ENCODE results near the gene ANTKMT. TPM values are rescaled to one million over a fixed set of nuclear protein-coding genes. Genes with fewer than 3 reads are reported as not detected.
A peak's percentile ranks its signal among the peaks of the same experiment; 100 is the strongest.

ANTKMT gene
- total and polyA plus RNA-seq, 2 of the 4 experiments (the other 2 are of a cell fraction) = 7.3 to 16.2 TPM

DNA sequence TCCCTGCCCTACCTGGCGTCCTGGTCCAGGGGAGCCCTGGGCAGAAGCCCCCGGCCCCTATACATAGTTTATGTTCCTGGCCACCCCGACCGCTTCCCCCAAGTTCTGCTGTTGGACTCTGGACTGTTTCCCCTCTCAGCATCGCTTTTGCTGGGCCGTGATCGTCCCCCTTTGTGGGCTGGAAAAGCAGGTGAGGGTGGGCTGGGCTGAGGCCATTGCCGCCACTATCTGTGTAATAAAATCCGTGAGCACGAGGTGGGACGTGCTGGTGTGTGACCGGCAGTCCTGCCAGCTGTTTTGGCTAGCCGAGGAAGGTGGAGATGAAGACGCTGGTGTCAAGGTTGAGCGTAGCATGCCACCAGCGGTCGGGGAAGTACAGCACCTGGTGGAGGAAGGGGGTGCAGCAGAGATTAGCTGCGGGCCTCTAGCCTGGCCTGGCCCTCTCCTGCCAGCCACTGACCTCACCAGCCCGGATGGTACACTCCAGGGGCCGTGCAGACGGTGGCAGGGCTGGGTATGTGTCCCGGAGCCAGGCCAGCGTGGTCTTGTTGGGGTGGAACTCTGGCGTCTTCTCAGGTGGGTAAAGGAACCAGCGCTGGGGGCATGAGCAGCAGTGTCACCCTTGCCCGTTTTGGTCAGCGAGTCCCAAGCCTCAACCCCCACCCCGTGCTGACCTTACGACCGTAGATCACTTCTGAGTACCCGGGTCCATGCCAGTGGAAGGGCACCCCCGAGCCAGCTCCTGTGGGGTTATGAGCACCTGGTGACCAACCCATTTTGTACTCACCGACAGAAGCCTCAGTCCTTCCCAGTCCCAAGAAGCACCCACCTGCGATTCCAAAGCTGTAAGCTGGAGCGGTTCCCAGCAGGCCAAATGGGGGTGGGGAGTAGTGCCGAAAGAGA lies 38.2 kb upstream of the ANTKMT start (continued):
- TF ChIP-seq MXI1 (IDR thresholded peaks at IDR 0.05; ENCODE audit: borderline replicate concordance, low read depth, low read length) (no peak), CEBPB (IDR thresholded peaks at IDR 0.05; ENCODE audit: low read depth, low read length) (no peak)

DNA sequence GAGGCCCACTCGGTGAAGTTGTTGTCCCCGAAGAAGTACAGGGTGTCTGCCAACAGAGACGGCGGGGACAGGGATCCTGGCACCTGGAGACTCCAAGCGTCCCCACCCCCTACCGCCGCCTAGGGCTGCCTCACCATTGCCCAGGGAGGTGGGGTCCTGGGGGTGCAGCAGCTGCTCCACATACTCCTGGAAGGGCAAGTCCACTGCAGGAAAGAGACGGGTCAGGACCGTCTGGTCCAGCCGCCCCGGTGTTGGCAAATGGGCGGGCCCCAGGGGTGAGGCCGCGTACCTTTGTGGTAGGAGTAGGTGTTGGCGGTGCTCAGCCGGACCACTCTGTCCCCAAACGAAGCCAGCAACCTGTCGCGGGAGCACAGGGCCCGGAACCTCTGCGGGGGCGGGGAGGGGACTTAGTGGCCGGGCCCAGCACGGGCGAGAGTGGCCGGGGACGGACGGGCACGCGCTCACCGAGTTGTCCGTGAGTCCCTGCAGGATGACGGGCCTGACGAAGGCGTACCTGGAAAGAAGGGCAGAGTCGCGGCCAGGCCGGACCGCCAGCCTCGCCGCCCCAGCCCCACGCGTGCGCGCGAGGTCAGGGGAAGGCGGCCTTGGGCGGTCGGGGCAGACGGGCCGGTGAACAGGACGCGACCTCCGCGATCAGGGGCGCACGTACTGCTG lies 37.4 kb upstream of the ANTKMT start:
- Histone ChIP-seq H4K5ac (ENCODE audit: low read depth, low read length) (0 out of 2 replicates have a peak overlapping the region, but pooled peaks have one; percentile 32), H3K36me3 (ENCODE audit: control insufficient read depth, insufficient read depth, low read length) (peaks cover 41% of the 10 kb centered on the region), H4K91ac (ENCODE audit: insufficient read depth, low read depth, low read length) (no peak overlapping the region; the same call in 1 of the 2 replicates), H2BK15ac (ENCODE audit: low read depth, low read length) (no peak overlapping the region), H3K4me1 (ENCODE audit: control insufficient read depth, insufficient read depth, low read length) (peaks cover 20% of the 10 kb centered on the region), H3K23ac (ENCODE audit: low read depth, low read length) (no peak overlapping the region), H3K4me2 (ENCODE audit: low read depth, low read length) (peak overlapping the region; percentile 85), H4K8ac (ENCODE audit: low read depth in 2 of 2, low read length in 2 of 2) (peak overlapping the region; percentile 28 to 73; a peak in 2 of 4 replicates), H3K14ac (replicated peaks; ENCODE audit: low read depth, low read length) (no peak overlapping the region), H3K18ac (ENCODE audit: low read depth, low read length) (no peak overlapping the region), H3K79me1 (ENCODE audit: low read depth in 1 of 2, low read length in 2 of 2) (peaks cover 9 to 54% of the 10 kb centered on the region in 2 experiments; a peak in 3 of 4 replicates), H3K9ac (ENCODE audit: low read depth, low read length) (peak overlapping the region; percentile 72), H3K27ac (ENCODE audit: insufficient read depth, low read length) (peak overlapping the region; percentile 54), H3K27me3 (ENCODE audit: control insufficient read depth, insufficient read depth, low read length) (no peaks in the 10 kb centered on the region), H3K4me3 (ENCODE audit: insufficient read depth, low read depth, low read length) (peak overlapping the region; percentile 81), H4K20me1 (ENCODE audit: insufficient read depth, low read length) (peaks cover 34% of the 10 kb centered on the region), H2BK120ac (ENCODE audit: low read depth, low read length) (no peak overlapping the region), H2AK5ac (ENCODE audit: low read depth, low read length) (peak overlapping the region; percentile 87), H2BK20ac (ENCODE audit: low read depth, low read length) (no peak overlapping the region), H3K4ac (ENCODE audit: low read depth, low read length) (peak overlapping the region; percentile 63), H2AK9ac (replicated peaks; ENCODE audit: low read depth, low read length, poor library complexity) (peak overlapping the region; percentile 93), H3K9me3 (ENCODE audit: control insufficient read depth, insufficient read depth, low read length) (no peaks in the 10 kb centered on the region), H2AFZ (replicated peaks; ENCODE audit: low read length, poor library complexity) (peak overlapping the region; percentile 87), H3K56ac (ENCODE audit: extremely low read depth, insufficient read depth, low read length) (no peak overlapping the region), H3K9me1 (ENCODE audit: insufficient read depth, low read length) (peaks cover 15% of the 10 kb centered on the region), H2BK5ac (ENCODE audit: low read depth, low read length, poor library complexity, severe bottlenecking) (peak overlapping the region; percentile 29)
- ChIA-PET CTCF (interaction anchor here (0.7 kb wide), 1 partner anchor 163 kb away, joined by 3 read pairs; no protein-coding TSS in a partner anchor), POLR2A (ENCODE audit: unreplicated experiment) (no interaction called here)
- 13% methylated on average over 36 of the region's 57 CpGs; no CpG with 5 or more reads in 1 of the 2 experiments for WGBS, 2 experiments (ENCODE audit: extremely low coverage in 2 of 2, insufficient read length in 1 of 2)
- intact Hi-C loops (cut with micrococcal nuclease) = no loop called here
- DNase-seq = no peak
- BruUV-seq (replicated peaks) = no TSS peak
- dilution Hi-C loops (cut with HindIII; ENCODE audit: low sequenced_read_pairs, unreplicated experiment) = no loop called here
- ATAC-seq (ENCODE audit: low read depth) = no peak
- in situ Hi-C loops (cut with MboI; ENCODE audit: low sequenced_read_pairs) = no loop called here
- no peak for TF ChIP-seq MAFK (IDR thresholded peaks at IDR 0.05; ENCODE audit: low read depth, low read length)
- TF ChIP-seq, protein P1, sequence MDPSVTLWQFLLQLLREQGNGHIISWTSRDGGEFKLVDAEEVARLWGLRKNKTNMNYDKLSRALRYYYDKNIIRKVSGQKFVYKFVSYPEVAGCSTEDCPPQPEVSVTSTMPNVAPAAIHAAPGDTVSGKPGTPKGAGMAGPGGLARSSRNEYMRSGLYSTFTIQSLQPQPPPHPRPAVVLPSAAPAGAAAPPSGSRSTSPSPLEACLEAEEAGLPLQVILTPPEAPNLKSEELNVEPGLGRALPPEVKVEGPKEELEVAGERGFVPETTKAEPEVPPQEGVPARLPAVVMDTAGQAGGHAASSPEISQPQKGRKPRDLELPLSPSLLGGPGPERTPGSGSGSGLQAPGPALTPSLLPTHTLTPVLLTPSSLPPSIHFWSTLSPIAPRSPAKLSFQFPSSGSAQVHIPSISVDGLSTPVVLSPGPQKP (IDR thresholded peaks at IDR 0.05; ENCODE audit: borderline replicate concordance, low read depth, low read length) = no peak
- TF ChIP-seq MAZ (IDR thresholded peaks at IDR 0.05; ENCODE audit: borderline replicate concordance, low read depth, low read length) = no peak
- no peak for TF ChIP-seq NFE2L2 (IDR thresholded peaks at IDR 0.05; ENCODE audit: low read depth, low read length)
- TF ChIP-seq SMC3 (IDR thresholded peaks at IDR 0.05; ENCODE audit: low read depth, low read length) = no peak
- TF ChIP-seq MXI1 (IDR thresholded peaks at IDR 0.05; ENCODE audit: borderline replicate concordance, low read depth, low read length) = no peak
- no peak for TF ChIP-seq RFX5 (IDR thresholded peaks at IDR 0.05; ENCODE audit: low read depth, low read length)
- no peak for TF ChIP-seq FOS (IDR thresholded peaks at IDR 0.05; ENCODE audit: low read depth, low read length)
- TF ChIP-seq, protein P2, sequence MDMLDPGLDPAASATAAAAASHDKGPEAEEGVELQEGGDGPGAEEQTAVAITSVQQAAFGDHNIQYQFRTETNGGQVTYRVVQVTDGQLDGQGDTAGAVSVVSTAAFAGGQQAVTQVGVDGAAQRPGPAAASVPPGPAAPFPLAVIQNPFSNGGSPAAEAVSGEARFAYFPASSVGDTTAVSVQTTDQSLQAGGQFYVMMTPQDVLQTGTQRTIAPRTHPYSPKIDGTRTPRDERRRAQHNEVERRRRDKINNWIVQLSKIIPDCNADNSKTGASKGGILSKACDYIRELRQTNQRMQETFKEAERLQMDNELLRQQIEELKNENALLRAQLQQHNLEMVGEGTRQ (IDR thresholded peaks at IDR 0.05; ENCODE audit: low read depth, low read length) = no peak
- no peak for TF ChIP-seq BHLHE40 (IDR thresholded peaks at IDR 0.05; ENCODE audit: low read depth, low read length)

All from IMR-90 (cell line).